K562 (cell line): ENCODE measurements around the gene SRRM5. TPM values are rescaled to one million over a fixed set of nuclear protein-coding genes. Genes with fewer than 3 reads are reported as not detected.
A peak's percentile ranks its signal among the peaks of the same experiment; 100 is the strongest.

Experiments used
- CBFA2T3 ChIP-seq: fragments of 450-650 bp; IDR thresholded peaks from 2 replicates; pipeline ENCODE4 v1.6.1; 2017
- MEIS2 ChIP-seq: fragments of 450-650 bp; IDR thresholded peaks from 2 replicates; pipeline ENCODE4 v1.6.1; 2014; ENCODE audit warnings: mild to moderate bottlenecking; ENCODE audit not compliant: partially characterized antibody
- MNT ChIP-seq, 2 experiments: fragments of 450-650 bp; conservative IDR thresholded peaks; 2 replicates each; pipeline ENCODE4 v1.6.1; 2017; ENCODE audit warnings: mild to moderate bottlenecking in 2 of 2, moderate library complexity in 2 of 2
- NCOR1 ChIP-seq: fragments of 450-650 bp; IDR thresholded peaks from 2 replicates; pipeline ENCODE4 v1.6.1; 2016; ENCODE audit warnings: mild to moderate bottlenecking, moderate library complexity
- NFIC ChIP-seq: fragments of 450-650 bp; IDR thresholded peaks from 2 replicates; pipeline ENCODE4 v1.6.1; 2017; ENCODE audit warnings: mild to moderate bottlenecking, inconsistent platforms
- POLR2A ChIP-seq: fragments of 450-650 bp; conservative IDR thresholded peaks from 2 replicates; pipeline ENCODE4 v1.6.1; 2016
- SIN3B ChIP-seq: fragments of 450-650 bp; IDR thresholded peaks from 2 replicates; pipeline ENCODE4 v1.6.1; 2017; ENCODE audit warnings: low read depth, mild to moderate bottlenecking, moderate library complexity
- SUPT5H ChIP-seq: fragments of 450-650 bp; IDR thresholded peaks from 2 replicates; pipeline ENCODE4 v1.6.1; 2016
- ZBTB40 ChIP-seq, 2 experiments: fragments of 450-650 bp in 1 of 2; sonication (generic) in 1 of 2; formaldehyde crosslinking in 1 of 2; IDR thresholded peaks; 2 replicates each; pipeline versions ENCODE4 v1.7.1 to v1.9.0; 2016 to 2022; ENCODE audit warnings: inconsistent platforms in 1 of 2, mild to moderate bottlenecking in 1 of 2, missing genetic modification reagents in 1 of 2
- polyA plus RNA-seq, 8 experiments: library from polyadenylated mRNA; depleted of rRNA in 4 of 8; stranded (reverse) in 5 of 8; unstranded in 3 of 8; fragments of >200 nt; fragmentation: Nextera tagmentation in 2 of 8; fragmentation: Illumina TruSeq in 1 of 8; extraction: Ambion mirVana in 2 of 8; extraction: Trizol in 1 of 8; gene quantifications; 2 replicates each; pipeline versions ENCODE4 v1.2.1 to v1.2.3, GENCODE V29; 2011 to 2014; ENCODE audit warnings: inconsistent platforms in 1 of 8, missing spikeins in 1 of 8
- total RNA-seq, 7 experiments: library from RNA; depleted of rRNA in 6 of 7; stranded (reverse); fragments of >200 nt in 6 of 7; fragmentation: Illumina TruSeq in 2 of 7; extraction: Trizol in 2 of 7; gene quantifications; 2 replicates each; pipeline versions ENCODE4 v1.2.1 to v1.2.3, GENCODE V29; 2011 to 2021; ENCODE audit warnings: low replicate concordance in 1 of 7

The SRRM5 gene
- total and polyA plus RNA-seq, 9 of the 15 experiments (the other 6 are each of a cell fraction or from before 2014, with no cell fraction given): 0.09 to 0.45 (median 0.18) TPM; not detected in 2

GRCh38 chr19:43605875-43606568, 5.9 kb upstream of the SRRM5 start (continued):
- TF ChIP-seq ZBTB40 (IDR thresholded peaks at IDR 0.05): peak; percentile 29; the same call in 1 of the 2 replicates
- no peak for TF ChIP-seq ZBTB40 (CRISPR knock-in tag; IDR thresholded peaks at IDR 0.05)
- TF ChIP-seq CBFA2T3: peak; percentile 70
- TF ChIP-seq MEIS2: peak; percentile 37
- no peak for TF ChIP-seq SIN3B
- TF ChIP-seq MNT (conservative IDR thresholded peaks at IDR 0.05): 0 out of 4 replicates have a peak, but pooled peaks of 1 of the 2 experiments have one; percentile 11
- peak; percentile 33; the same call in 1 of the 2 replicates for TF ChIP-seq SUPT5H
- TF ChIP-seq NFIC: peak; percentile 89
- TF ChIP-seq POLR2A: 0 out of 2 replicates have a peak, but pooled peaks have one; percentile 24
- TF ChIP-seq NCOR1: peak; percentile 38; the same call in 1 of the 2 replicates
